Gastroesophageal sphincter (tissue), 3 donors: ENCODE data around the gene GPHN.

Experiments
- CTCF ChIP-seq, 4 experiments: fragments of 200-600 bp in 2 of 4; fragments of 450-650 bp in 2 of 4; sonication (generic) in 1 of 4; IDR thresholded peaks; one replicate each; pipeline ENCODE4 v1.5.1; 2017 to 2019; ENCODE audit warnings: antibody characterized with exemption in 4 of 4, mild to moderate bottlenecking in 2 of 4, moderate library complexity in 2 of 4
- EP300 ChIP-seq: sonication (generic); formaldehyde crosslinking; IDR thresholded peaks from one replicate; pipeline ENCODE4 v1.6.1; 2017; ENCODE audit warnings: antibody characterized with exemption, mild to moderate bottlenecking
- POLR2A ChIP-seq, 2 donors: fragments of 450-650 bp; IDR thresholded peaks; one replicate each; pipeline ENCODE4 v1.6.1; 2017; ENCODE audit warnings: antibody characterized with exemption in 2 of 2, mild to moderate bottlenecking in 2 of 2, moderate library complexity in 1 of 2
- POLR2AphosphoS5 ChIP-seq: sonication (generic); formaldehyde crosslinking; IDR thresholded peaks from one replicate; pipeline ENCODE4 v1.6.1; 2017; ENCODE audit warnings: antibody characterized with exemption

GRCh38 chr14:66601932-66602578 lies 94.1 kb downstream of the GPHN start:
- TF ChIP-seq CTCF (IDR thresholded peaks at IDR 0.05) (no peak), POLR2AphosphoS5 (no peak), POLR2A (IDR thresholded peaks at IDR 0.05) (no peak), EP300 (no peak)
